HG02642 (cell line): ENCODE data around the gene RAVER1.
"Not testable (repeated sequence)": the region's sequence is repeated elsewhere in the genome, so short reads cannot be mapped to it uniquely, and the experiment has no call there.

ENCODE experiments used
- ATAC-seq: cut with Tn5 transposase; IDR thresholded peaks from one replicate; pipeline ENCODE4 v1.9.1; 2021; ENCODE audit warnings: mild to moderate bottlenecking; ENCODE audit not compliant: unreplicated experiment, poor library complexity

Gene RAVER1

GRCh38 chr19:10352764-10353671 lies 19.7 kb upstream of the RAVER1 start:
- ATAC-seq, result no peak

DNA sequence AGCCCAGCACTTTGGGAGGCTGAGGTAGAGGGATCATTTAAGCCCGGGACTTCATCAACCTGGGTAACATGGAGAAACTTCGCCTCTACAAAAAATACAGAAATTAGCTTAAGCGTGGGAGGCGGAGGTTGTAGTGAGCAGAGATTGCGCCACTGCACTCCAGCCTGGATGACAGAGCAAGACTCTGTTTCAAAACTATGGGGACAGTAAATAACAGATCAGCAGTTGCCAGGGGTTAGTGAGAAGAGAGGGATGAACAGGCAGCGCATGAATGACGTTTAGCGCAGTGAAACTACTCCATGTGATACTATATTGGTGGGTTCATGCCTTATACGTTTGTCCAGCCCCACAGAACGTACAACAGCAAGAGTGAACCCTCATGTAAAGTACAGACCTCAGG lies 13.2 kb upstream of the RAVER1 start:
- no peak for ATAC-seq

DNA sequence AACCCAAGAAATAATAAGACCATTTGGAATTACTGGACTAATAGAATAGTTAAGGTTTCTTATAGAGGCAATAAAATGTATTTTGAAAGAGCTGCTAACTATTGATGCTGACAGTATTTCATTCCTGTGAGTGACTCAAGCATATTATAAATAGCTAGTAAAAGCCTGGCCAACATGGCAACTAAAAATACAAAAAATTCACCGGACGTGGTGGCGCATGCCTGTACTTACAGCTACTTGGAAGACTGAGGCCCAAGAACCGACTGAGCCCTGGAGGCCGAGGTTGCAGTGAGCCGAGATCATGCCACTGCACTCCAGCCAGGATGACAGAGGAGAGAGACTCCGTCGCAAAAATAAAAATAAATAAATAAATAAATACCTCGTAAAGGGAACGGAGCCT lies 11.5 kb upstream of the RAVER1 start:
- ATAC-seq, result no peak

DNA sequence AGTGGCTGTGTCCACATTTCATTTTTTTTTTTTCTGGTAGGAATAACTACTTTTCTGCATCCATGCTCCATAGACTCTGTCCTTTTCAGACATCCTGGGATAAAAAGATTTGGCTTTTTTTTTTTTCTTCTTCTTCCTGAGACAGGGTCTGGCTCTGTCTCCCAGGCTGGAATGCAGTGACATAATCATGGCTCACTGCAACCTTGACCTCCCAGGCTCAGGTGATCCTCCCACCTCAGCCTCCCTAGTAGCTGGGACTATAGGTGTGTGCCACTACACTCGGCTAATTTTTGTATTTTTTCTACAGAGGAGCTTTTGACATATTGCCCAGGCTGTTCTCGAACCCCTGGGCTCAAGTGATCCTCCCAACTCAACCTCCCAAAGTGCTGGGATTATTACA lies 10.2 kb upstream of the RAVER1 start:
- no peak for ATAC-seq

DNA sequence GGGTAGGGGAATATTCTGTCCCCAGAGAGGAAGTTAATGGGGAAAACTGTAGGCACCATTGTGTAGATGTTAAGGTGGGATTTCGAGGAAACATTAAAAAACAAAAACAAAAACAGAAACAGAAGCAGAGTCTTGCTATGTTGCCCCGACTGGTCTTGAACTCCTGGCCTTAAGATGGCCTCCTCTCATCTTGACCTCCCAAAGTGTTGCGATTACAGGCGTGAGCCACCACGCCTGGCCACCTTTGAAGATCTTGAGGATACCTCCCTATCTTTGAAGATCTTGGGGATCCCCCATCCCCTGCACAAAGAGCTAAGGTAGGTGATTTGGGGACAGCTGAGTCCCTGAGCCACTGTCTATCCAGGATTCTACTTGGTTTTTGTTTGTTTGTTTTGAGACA lies 6.6 kb upstream of the RAVER1 start:
- ATAC-seq, result no peak

DNA sequence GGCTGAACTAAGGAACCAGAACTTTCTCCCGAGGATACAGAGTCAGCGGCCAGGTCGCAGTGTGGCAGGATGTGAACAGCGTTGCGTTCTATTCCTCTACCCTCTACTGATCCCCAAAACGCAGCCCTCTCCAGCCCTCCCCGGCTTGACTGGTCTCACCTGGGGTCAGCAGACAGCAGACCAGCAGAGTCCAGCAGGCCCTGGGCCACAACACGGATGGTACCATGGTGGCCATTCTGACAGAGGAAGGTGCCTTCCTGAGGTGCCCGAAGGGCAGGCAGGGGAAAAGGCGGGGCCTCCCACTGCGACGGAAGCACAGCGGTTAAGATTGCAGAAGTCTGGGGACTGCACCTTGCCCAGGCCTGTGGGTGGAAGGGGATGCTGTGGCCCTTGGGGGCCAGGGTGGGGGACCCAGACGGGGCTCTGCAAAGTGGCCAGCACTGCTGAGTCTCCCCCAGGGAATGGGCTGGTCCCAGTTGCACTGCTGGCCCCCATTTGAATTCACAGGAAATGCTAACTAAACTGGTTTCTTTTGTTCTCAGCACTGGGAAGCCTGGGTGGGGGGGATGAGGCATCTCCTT lies 6.1 kb upstream of the RAVER1 start, which contains the start of gene ICAM3:
Gene ICAM3, minus strand, starts transcription at position 245 of the 581 bp plus-strand sequence. Its CDS starts 10 bp downstream, at position 235.
- ATAC-seq, result peak; percentile 66

DNA sequence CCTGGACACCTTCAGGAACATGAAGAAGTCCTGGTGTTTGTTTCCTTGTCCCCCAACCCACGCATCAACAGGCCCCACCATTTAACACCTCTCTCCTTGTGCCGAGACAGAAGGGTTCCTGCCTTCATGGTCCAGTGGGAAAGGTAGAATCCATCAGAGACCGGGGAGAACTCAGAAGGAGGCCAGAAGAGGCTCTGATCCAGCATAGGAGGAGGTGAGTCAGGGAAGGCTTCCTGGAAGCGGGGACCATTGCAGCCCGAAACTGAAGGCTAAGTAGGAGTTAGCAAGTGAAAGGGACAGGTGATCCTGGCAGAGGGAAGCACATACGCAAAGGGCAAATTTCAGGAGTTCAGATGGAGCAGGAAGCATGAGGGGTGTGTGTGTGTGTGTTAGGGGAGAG lies 5.6 kb upstream of the RAVER1 start:
- ATAC-seq, result no peak

- ATAC-seq, result not testable (repeated sequence)
Measured at GRCh38 chr19:10336725-10337124, 3.4 kb upstream of the RAVER1 start.

GRCh38 chr19:10335352-10335985 lies 2.1 kb upstream of the RAVER1 start:
- no peak for ATAC-seq

GRCh38 chr19:10334588-10335351 lies 1.4 kb upstream of the RAVER1 start:
- ATAC-seq, result no peak

DNA sequence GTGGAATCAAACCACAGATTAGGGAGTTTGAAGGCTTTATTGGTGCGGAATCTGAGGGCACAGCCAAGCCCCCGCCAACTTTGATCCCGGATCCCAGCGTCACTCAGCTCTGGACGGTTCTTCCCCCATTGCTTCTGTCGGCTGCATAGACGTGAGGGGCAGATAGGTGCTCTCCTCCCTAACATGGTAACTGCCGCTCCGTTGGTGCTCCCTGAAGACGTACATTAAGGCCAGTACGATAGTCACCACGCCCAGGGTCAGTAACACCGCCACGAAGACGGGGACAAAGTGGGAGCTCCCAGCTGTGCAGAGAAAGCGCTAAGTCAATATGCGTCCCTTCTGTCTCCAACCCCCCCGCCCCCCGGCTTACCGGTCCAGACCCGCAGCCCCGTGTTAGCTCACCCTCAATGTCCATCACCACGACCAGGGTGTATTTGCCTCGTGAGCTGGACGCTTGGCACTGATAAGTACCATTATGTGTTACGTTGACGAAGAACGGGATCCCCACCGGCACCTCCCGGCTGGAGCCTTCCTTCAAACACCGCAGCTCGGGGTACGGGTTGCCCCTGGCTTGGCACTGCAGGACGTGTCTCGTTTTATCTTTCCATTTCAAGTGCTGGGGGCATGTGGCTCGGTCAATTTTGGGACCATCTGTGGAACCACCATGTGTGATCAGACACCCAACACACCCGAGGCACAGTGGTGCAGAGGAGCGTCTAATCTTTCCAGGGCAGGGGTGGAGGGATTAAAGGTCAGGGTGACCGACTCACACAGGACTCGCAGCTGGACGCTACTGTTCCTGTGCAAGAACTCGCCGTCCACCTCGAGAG lies 644 bp upstream of the RAVER1 start:
- no peak for ATAC-seq

GRCh38 chr19:10332158-10332964 lies 968 bp downstream of the RAVER1 start:
- no peak for ATAC-seq

DNA sequence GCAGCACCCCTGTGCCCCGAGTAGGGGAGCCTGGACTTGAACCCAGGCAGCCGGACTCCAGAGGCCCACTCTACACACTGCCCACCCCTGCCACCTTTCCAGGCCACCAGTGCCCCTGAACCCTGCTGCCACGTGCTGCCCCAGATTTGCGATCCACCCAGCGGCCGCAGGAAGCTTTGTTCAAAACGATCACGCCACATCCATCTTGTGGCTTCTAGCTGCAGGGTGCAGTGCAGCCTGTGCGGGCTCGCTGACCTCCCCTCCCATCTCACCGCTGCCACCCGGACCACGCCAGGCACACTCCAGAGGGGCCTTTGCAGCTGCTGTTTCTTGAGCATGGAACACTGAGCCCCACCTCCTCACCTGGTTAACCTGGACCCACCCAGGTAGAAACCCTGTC lies 3.8 kb downstream of the RAVER1 start:
- no peak for ATAC-seq

GRCh38 chr19:10328558-10329429 lies 4.5 kb downstream of the RAVER1 start:
- no peak for ATAC-seq

DNA sequence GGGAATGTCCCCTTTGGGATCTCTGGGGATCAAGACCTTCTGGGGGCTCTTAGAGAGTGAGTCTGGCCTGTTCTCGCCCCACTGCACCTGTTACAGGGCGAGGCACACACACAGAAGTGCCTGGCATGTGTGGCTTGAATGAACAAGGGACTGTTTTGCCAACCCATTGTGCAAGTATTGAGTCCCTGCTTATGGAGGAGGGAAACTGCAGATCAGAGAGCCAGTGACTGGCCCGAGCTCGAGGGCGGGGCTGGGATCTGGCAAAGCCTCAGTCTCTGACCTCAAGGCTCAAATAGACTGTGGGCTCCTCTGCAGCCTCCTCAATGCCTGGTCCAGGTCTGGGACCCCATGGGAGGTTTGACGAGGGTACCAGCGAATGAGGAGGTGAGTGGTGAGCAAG lies 5.5 kb downstream of the RAVER1 start:
- ATAC-seq, result no peak

DNA sequence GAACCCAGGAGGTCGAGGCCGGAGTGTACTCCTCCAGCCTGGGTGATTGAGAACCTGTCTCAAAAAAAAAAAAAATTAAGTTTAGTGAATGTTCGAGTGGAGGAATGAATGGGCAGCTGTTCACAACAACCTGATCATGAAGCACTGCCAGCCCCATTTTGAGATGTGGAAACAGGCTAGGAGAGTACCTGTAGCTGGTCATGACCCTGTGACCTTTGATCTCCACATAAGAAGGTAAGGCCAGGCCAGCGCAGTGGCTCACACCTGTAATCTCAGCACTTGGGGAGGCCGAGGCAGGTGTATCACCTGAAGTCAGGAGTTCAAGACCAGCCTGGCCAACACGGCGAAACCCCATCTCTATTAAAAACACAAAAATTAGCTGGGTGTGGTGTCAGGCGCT lies 7.6 kb downstream of the RAVER1 start:
- no peak for ATAC-seq

- ATAC-seq, result no peak
Measured at GRCh38 chr19:10321874-10322835, 11.2 kb downstream of the RAVER1 start.
